HUDEP-2 (cell line): ENCODE results near the gene TYMP.

Experiments
- DNase-seq, 76 experiments: peaks; one replicate each; lab custom pipeline; 2025; ENCODE audit not compliant: unreplicated experiment in 76 of 76; lab: John Stamatoyannopoulos, UW

Gene TYMP

DNA sequence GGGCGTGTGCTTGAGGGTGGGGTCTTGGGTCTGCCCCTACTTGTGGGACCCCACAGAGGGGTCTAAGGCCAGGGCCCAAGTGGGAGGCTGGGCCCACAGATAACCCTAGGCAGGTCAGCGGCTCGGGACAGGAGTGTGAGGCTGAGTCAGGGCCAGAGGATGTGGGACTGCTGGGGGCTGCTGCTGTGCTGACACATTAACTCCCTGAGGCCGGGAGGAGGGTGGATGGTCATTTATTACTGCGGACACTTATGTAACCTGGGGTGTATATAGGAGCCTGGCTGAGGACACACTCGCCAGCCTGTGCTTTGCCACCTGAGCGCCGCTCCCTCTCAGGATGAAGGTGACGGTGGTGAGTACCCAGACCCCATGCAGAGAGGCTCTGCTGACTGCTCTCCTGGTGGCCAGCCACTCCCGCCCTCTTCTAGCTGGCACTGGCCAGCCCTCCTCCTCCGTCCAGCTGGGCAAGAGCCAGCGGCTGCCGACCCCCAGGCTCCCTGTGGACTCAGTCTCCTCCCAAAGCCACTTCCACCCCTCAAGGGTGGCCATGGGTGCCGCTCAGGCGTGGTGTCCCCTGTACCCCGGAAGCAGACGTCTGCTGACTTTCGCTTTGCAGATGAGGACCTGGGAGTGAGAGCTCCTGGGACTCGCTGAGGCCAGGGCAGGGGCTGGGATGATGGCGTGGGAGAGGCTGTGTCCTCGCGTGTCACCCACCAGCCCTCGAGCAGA, 43.1 kb downstream of the TYMP start, which contains the start of gene MIOX:
Gene MIOX, plus strand, starts transcription at position 299 of the 729 bp plus-strand sequence. Its CDS starts 39 bp downstream, at position 338.
- no peak for DNase-seq

DNA sequence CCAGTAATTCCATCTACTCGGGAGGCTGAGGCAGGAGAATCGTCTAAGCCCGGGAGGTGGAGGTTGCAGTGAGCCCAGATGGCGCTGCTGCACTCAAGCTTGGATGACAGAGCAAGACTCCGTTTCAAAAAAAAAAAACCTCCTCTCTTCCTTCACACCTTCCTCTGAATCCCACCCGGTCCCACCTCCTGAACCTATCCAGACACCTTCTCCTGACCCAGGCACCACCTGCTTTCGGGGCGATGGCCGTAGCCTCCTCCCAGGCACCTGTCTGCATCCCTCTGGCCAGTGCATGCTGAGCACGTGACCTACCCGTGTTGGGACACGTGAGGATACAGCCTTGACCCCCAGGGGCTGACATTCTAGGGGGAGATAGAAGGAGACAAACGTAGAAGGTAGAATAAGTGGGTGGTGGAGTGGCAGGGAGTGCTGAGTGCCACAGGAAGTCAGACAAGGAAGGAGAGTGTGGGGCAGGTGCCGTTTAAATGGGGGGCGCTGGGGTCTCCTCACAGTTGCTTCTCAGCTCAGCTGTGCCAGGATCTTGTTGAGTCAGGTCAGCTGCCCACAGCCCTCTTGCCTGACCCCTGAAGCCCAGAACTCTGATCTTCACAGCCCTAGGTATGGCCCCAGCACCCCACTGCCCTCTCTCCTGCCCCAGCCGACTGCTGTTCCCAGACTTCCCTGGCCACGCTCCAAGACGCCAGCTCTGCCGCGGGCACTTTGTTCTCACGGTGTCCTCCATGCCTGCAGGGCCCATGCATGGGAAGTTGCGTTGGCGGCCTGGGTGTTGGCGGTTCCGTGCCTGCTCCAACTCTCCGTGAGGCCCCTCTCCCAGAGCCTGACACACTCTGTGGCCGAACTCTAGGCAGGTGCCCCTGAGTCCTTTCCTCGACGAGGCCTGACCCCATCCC, 44.3 kb downstream of the TYMP start:
- no peak for DNase-seq

DNA sequence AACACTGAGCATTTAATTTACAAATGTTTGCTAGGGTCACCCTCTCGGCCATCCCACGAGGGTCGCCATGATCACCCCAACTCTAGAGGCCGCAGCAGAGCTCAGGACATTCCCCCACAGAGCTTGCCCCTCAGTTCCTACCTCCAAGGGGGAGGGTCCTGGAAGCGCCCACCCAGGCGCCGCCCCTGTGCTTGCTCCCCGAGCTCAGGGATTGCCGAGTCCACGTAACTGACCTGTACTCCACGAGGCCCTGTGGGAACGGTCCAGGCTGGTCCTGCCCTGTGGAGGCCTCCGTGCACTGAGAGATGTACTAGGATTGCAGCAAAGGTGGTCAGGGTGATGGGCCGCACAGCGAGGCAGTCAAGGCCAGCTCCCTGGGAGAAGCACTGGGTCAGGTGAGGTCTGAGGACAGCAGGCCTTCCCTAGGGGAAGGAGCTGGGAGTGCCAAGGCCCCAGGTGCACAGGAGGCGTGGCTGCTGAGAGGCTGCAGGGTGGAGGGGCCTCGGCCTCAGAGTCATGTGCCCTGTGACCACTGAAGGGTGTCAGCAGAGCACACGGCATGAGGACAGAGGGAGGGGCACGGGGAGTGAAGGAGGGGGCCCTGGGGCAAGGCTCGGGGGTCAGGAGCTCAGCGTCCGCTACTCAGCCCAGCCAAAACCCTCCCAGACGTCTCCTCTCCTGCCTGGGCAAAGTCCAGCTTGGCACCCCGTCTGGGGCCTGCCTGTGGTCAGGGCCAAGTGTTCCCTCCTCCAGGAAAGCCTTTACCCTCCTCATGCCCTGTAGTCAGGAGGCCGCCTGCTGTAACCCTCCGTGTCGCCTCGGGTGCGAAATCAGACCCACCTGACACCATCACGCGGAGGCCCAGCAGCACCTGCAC, 45.6 kb downstream of the TYMP start:
- DNase-seq: no peak

DNA sequence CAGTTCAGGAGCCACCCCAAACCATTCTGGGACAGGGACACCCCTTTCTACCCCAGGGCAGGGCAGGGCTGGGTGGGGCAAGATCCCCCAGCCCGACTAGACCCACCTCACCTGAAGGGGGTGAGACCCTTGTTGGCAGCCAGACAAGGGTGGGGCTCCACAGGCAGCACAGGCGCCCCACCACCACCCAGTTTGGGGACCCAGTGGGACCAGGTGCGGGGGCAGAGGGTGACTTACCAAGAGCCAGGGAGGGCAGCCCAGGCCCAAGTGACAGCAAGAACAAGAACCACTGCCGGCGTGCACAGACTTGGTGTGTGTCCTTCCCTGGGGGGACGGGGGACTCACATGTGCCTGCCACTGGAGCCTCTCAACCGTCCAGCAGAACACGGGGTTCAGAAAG, 46.3 kb downstream of the TYMP start:
- DNase-seq: no peak

DNA sequence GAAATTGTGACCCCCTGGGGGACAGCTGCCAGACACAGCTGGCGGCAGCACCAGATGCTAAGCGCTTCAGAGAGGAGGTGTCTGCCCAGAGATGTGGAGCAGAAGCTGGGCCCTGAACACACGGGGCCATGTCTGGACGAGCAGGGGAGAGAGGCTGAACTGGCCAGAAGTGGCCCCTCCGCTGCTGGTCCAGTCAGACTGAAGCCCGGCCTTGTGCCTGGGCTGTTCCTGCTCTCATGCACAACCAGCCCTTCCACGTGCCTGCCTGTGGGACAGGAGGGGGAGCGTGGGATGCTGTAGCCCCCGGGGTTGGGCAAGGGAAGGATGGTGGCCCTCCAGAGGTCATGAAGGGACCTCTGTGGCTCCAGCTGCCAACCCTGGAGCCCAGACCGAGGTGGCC, 46.7 kb downstream of the TYMP start:
- no peak for DNase-seq

DNA sequence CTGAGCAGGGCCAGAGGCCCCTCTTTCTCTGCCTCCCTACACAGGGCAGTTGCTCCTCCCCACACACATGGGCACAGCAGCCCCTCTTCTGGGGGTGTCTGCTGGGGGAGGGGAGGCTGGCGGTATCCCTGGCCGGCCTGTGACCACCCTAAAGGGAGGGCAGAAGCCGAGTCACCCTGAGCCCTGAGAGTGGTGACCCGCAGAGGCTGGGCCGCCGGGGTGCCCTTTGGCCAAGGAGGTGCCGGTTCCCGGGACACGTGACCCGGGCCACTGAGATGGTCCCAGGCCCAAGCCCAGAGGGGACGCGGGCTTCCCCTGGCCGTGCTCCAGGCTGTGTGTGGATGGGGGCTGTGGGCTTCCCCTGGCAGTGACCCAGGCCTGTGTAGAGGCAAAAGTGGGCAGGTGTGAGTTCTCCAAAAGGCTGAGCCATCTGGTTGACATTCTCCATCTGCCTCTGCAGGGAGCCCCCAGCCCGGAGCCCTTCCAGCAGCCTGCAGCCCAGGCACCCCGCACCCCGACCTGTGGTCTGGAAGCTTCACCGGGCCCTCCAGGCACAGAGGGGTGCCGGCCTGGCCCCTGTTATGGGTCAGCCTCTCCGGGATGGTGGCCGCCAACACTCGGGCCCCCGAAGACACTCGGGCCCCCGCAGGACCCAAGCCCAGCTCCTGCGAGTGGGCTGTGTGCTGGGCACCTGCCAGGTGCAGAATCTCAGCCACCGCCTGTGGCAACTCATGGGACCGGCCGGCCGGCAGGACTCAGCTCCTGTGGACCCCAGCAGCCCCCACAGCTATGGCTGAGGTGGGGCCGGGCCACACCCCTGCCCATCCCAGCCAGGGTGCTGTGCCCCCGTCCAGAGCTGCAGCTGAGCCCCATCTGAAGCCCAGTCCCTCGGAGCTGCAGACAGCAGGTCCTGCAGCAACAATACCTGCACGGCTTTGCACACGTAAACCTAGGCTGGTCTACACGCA, 47.4 kb downstream of the TYMP start:
- DNase-seq: no peak

DNA sequence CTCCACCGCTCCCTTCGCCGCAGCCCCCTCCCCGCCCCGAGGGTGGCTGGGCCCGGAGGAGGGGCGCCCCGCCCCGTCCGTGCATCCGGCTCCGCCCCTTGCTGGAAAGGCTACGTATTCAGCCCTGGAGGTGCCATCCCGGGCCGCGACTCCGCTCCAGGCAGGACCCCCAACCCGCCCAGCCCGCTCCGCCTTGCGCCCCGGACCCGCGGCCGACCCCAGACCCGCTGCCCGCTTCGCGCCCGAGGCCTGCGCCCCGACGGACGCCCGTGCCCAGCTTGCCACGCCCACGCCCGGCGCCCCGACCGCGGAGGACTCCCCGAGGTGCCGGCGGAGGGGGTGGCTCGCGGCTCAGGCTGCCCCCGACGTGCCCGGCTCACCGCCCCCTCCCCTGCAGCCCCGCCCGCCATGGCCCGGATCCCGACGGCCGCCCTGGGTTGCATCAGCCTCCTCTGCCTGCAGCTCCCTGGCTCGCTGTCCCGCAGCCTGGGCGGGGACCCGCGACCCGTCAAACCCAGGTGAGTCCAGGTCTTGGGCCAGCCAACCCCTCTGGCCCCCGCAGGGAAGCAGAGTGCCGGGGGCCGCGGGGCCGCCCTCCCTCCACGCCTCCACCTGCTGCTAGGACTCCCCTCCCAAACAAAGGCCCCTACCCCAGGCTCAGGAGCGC, 48.2 kb downstream of the TYMP start, which contains the start of gene ADM2:
Gene ADM2, plus strand, starts transcription at position 104 of the 667 bp plus-strand sequence. Its CDS starts 305 bp downstream, at position 409.
- peak in 9 of 76 experiments; percentile 4 to 26 (median 19) for DNase-seq

DNA sequence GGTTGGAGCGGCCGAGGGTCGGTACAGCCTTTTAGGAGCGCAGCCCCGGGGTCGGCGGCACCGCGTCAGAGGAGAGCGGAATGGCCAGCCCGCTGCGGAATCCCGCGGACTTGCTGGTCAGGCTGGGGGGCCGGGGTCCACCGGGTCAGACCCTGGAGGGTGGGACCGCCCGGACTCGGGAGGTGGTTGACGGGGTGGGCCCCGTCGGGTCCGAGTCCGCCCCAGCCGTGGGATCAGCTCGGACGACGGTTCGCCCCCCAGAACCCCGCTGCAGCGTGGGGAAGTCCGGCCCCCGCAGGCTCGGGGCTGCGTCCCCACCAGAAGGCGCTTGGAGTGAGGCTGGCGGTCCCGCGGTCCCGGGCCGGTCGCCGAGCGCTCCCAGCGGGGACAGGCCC, 48.8 kb downstream of the TYMP start:
- no peak for DNase-seq

DNA sequence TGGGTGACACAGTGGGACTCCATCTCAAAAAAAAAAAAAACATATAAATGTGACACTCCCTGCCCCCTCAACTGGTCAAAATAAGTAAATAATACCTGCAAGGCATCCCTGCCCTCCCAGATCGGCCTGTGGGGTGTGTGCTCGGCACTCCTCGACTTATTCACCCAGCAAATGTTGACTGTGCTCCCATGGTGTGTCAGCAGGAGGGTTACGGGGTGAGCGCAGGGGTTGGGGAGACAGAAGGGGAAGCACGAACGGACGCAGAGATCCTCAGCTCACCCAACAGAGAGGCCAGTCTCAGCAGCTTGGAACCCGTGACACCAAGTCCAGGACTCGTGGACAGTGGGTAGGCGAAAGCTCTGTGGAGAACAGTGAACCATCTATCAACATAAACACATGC, 50.1 kb downstream of the TYMP start:
- no peak for DNase-seq

DNA sequence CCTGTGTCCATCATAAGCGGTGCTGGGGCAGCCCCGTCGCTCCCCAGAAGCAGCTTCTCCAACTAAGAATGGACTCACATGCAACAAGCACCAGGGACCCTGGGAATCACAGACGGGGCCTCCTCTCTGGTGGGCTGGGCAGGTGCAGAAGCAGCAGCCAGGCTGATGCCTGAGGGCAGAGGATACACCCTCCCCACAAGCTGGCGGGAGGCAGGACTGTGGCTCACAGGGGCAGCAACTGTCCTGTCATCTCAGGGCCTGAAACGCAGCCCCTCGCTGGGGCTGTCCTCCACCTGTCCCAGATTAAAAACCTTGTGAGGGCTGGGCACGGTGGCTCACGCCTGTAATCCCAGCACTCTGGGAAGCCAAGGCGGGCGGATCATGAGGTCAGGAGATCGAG, 51.9 kb downstream of the TYMP start:
- DNase-seq: no peak

DNA sequence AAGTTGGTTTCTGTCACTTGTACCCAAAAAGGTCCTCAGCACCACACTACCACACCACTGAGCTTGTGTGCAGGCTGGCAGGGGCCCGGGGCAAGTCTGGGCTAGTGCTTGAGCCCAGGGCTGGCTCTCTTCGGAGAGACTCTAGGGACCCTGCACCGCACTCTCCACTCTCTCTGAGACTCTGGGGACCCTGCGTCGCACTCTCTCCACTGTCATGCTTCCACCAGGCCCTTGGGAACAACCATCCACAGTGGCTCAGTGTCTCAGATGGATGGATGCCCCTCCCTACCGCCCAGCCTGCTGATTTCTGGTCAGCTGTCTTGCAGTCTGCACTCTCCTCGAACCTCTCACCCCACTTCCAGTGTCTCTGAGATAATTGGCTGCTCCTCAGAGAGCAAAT, 52.9 kb downstream of the TYMP start:
- DNase-seq: no peak
